Stomach (tissue), 4 donors: ENCODE measurements around the gene NEK7.

Experiments used
- POLR2A ChIP-seq, 4 donors: fragments of 450-650 bp; IDR thresholded peaks; one replicate each; pipeline ENCODE4 v1.6.1; 2016; ENCODE audit warnings: antibody characterized with exemption in 4 of 4, control low read depth in 2 of 4, mild to moderate bottlenecking in 1 of 4, moderate library complexity in 1 of 4
- POLR2AphosphoS5 ChIP-seq, 3 donors: sonication (generic); formaldehyde crosslinking; IDR thresholded peaks; one replicate each; pipeline ENCODE4 v1.6.1; 2016; ENCODE audit warnings: antibody characterized with exemption in 3 of 3
- TF ChIP-seq, protein P1 (sequence below), 7 experiments: fragments of 450-650 bp in 4 of 7; fragments of 200-600 bp in 3 of 7; sonication (generic) in 3 of 7; IDR thresholded peaks; one replicate each; pipeline ENCODE4 v1.5.1; 2016 to 2019; ENCODE audit warnings: antibody characterized with exemption in 7 of 7, control low read depth in 2 of 7, mild to moderate bottlenecking in 1 of 7

DNA sequence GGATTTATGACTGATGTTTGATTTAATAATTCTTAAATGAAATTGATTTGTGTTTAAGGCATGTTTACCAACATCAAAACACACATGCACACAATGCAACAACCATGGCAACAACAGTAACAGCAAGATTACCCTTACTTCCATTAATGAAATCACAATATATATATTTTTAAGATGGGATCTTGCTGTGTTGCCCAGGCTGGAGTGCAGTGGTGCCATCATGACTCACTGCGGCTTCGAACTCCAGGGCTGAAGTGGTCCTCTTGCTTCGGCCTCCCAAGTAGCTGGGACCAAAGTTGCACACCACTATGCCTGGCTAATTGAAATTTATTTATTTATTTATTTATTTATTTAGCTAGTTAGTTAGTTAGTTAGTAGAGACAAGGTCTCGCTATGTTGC lies 27.7 kb downstream of the NEK7 start:
- TF ChIP-seq POLR2A (IDR thresholded peaks at IDR 0.05) (no peak), POLR2AphosphoS5 (IDR thresholded peaks at IDR 0.05) (no peak)
- TF ChIP-seq, protein P1, sequence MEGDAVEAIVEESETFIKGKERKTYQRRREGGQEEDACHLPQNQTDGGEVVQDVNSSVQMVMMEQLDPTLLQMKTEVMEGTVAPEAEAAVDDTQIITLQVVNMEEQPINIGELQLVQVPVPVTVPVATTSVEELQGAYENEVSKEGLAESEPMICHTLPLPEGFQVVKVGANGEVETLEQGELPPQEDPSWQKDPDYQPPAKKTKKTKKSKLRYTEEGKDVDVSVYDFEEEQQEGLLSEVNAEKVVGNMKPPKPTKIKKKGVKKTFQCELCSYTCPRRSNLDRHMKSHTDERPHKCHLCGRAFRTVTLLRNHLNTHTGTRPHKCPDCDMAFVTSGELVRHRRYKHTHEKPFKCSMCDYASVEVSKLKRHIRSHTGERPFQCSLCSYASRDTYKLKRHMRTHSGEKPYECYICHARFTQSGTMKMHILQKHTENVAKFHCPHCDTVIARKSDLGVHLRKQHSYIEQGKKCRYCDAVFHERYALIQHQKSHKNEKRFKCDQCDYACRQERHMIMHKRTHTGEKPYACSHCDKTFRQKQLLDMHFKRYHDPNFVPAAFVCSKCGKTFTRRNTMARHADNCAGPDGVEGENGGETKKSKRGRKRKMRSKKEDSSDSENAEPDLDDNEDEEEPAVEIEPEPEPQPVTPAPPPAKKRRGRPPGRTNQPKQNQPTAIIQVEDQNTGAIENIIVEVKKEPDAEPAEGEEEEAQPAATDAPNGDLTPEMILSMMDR (IDR thresholded peaks at IDR 0.05) = no peak
